ENCODE data around the gene NRXN3.

DNA sequence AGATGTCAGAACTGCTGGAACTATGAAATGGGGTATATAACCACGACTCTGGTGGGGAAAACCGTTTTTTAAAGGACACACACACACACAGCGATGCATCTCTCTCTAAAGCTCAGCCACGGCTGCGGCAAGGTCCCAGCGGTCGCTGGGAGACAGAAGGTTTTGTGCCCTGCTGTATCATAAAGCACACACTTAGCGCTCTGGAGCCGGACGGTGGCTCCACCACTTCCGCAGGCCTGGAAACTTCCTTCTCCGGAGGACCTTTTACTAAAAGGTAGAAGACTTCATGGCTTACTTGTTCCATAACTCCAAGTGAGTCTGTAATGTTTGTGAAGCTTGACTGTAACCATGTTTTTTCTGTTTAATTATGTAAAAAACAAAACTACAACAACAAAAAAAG lies 1691.9 kb downstream of the NRXN3 start:
- TF ChIP-seq CTCF (IDR thresholded peaks at IDR 0.05) (no peak), POLR2A (IDR thresholded peaks at IDR 0.05) (no peak)

All from heart left ventricle (tissue), 13 donors.